ENCODE measurements around the gene IDH3A. TPM values are rescaled to one million over a fixed set of nuclear protein-coding genes. Genes with fewer than 3 reads are reported as not detected.

IDH3A gene
- total RNA-seq, 1 donor from 2014 or later = 48.7 TPM

DNA sequence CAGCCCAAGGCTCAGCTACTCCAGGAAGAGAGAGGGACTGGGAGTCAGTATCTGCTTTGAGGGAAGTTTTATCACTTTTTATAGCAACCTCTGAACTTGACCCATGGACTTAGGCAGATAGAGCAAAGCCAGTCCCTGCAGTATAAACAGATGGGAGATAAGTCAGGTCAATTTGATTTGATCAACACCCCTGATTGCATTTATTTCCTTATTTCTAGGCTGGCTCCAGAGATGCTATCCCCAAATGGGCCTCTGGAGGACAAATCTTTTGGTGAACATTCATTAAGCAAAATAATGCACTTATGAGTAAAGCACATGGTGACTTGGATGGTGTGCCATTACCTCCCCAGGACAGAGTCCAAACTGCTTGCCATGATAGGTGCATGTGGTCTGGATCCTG lies 8.9 kb upstream of the IDH3A start:
- no peaks in the 10 kb centered on the region for H3K36me3 Mint-ChIP-seq (ENCODE audit: low read depth)
- no peaks in the 10 kb centered on the region for H3K9me3 Mint-ChIP-seq (ENCODE audit: low read depth)
- H3K4me1 Mint-ChIP-seq (ENCODE audit: low read depth) = no peaks in the 10 kb centered on the region
- H3K27ac Mint-ChIP-seq (ENCODE audit: unreplicated experiment) = no peak overlapping the region
- no peak overlapping the region for H3K4me3 Mint-ChIP-seq (ENCODE audit: unreplicated experiment)
- TF ChIP-seq, protein P1, sequence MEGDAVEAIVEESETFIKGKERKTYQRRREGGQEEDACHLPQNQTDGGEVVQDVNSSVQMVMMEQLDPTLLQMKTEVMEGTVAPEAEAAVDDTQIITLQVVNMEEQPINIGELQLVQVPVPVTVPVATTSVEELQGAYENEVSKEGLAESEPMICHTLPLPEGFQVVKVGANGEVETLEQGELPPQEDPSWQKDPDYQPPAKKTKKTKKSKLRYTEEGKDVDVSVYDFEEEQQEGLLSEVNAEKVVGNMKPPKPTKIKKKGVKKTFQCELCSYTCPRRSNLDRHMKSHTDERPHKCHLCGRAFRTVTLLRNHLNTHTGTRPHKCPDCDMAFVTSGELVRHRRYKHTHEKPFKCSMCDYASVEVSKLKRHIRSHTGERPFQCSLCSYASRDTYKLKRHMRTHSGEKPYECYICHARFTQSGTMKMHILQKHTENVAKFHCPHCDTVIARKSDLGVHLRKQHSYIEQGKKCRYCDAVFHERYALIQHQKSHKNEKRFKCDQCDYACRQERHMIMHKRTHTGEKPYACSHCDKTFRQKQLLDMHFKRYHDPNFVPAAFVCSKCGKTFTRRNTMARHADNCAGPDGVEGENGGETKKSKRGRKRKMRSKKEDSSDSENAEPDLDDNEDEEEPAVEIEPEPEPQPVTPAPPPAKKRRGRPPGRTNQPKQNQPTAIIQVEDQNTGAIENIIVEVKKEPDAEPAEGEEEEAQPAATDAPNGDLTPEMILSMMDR (IDR thresholded peaks at IDR 0.05) = no peak
- DNase-seq (ENCODE audit: low spot score) = no peak
- no peaks in the 10 kb centered on the region for H3K27me3 Mint-ChIP-seq (ENCODE audit: low read depth)

DNA sequence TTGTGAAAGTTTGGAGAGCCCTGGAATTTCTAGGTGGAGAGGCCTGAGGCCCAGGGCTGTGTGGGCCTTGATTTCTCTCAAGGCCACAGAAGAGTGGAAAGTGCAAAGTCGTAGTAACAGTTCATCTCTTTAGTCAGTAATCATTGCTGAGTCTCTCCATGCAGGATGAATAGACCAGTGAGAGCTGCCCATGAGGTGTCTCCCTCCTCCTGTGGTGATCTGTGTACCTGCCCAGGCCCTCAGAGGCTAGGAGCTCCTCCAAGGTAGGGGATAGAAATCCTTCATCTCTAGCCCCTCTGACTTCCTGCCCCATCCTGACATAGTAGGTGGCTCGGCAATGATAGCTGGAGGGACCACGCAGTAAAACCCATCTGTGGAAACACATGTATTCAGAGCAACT lies 6.8 kb upstream of the IDH3A start:
- Mint-ChIP-seq H3K36me3 (ENCODE audit: low read depth) (no peaks in the 10 kb centered on the region), H3K4me1 (ENCODE audit: low read depth) (peaks cover 1% of the 10 kb centered on the region), H3K27me3 (ENCODE audit: low read depth) (no peaks in the 10 kb centered on the region), H3K27ac (ENCODE audit: unreplicated experiment) (no peak overlapping the region), H3K9me3 (ENCODE audit: low read depth) (no peaks in the 10 kb centered on the region), H3K4me3 (ENCODE audit: unreplicated experiment) (no peak overlapping the region)
- DNase-seq (ENCODE audit: low spot score) = no peak
- TF ChIP-seq, protein P1 (IDR thresholded peaks at IDR 0.05) = no peak

DNA sequence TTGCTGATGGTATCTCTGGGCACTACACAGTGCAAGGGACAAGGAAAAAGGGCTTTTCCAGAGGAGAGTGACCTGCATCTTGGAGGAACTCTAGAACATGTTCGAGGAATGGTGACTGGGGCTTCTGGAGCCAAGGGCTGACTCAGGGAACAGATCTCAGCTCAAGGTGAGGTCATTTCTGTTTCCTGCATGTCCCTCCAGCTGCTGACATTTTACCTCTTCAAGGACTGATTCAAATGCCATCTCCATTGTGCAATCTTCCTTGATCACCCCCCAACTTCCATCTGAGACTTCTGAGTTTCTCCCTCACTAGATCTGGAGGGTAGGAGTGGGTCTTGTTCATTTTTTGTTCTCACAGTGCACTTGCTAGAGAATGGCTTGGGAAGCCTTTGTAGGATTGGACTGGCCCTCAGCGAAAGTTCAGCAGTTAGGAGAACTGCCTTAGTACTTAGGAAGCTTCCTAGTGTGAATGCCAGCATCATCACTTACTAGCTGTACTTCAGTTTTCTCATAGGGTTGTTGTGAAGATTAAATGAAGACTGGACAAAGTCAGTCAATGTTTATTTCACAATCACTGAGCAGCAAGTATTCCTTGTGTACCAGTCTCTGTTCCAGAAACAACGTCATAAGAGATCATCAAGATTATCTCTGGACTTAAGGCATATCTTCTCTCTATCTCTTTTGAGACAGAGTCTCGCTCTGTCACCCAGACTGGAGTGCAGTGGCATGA lies 2.6 kb upstream of the IDH3A start:
- DNase-seq (ENCODE audit: low spot score) = no peak
- Mint-ChIP-seq H3K9me3 (ENCODE audit: low read depth) (no peaks in the 10 kb centered on the region), H3K4me1 (ENCODE audit: low read depth) (peaks cover 25% of the 10 kb centered on the region), H3K4me3 (ENCODE audit: unreplicated experiment) (no peak overlapping the region), H3K27ac (ENCODE audit: unreplicated experiment) (no peak overlapping the region), H3K36me3 (ENCODE audit: low read depth) (no peaks in the 10 kb centered on the region), H3K27me3 (ENCODE audit: low read depth) (no peaks in the 10 kb centered on the region)
- TF ChIP-seq, protein P1 (IDR thresholded peaks at IDR 0.05) = no peak

DNA sequence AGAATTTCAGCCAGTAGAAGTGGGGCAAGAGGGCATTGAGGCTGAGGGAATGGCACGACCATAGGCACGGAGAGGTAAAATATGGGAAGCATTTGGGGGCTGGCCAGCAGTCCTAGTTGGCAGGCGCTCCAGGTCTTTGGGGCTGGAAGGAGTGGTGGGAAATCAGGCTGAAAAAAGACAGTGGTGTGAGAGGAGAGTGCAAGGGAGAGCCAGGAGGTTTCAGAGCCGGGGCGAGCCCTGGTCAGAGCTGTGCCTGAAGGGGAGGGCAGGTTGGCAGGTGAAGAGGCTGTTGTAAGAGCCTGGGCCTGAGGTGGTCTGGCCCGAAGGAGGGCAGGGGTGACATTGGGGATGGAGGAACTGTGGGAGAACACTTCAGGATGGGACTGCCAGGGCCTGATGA lies 1.6 kb upstream of the IDH3A start:
- TF ChIP-seq, protein P1 (IDR thresholded peaks at IDR 0.05) = no peak
- Mint-ChIP-seq H3K9me3 (ENCODE audit: low read depth) (no peaks in the 10 kb centered on the region), H3K4me1 (ENCODE audit: low read depth) (peaks cover 25% of the 10 kb centered on the region), H3K27me3 (ENCODE audit: low read depth) (no peaks in the 10 kb centered on the region), H3K27ac (ENCODE audit: unreplicated experiment) (peak overlapping the region; percentile 2), H3K4me3 (ENCODE audit: unreplicated experiment) (peak overlapping the region; percentile 22), H3K36me3 (ENCODE audit: low read depth) (no peaks in the 10 kb centered on the region)
- DNase-seq (ENCODE audit: low spot score) = no peak

DNA sequence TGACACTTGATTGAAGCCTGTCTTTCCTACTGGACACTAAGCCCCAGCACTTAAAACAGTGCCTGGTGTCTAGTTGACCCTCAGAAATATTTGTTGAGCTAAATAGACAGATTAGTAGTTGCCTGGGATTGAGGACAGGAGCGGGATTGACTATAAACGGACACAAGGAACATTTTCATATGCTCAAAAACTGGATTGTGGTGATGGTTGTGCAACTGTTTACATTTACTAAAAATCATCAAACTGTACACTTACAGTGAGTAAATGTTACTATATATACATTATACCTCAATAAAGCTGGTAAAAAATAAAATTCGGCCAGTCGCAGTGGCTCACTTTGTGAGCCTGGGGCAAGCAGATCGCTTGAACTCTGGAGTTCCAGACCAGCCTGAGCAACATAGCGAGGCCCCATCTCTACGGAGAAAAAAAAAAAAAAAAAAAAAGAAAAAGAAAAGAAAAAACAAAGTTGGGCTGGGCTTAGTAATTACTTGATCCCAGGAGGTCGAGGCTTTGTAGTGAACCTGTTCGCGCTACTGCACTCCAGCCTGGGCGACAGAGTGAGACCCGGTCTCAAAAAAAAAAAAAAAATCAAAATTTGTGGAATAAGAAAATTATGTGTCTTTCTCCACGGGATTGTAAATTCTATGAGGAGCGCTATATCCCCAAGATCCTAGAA lies 632 bp upstream of the IDH3A start:
- TF ChIP-seq, protein P1 (IDR thresholded peaks at IDR 0.05) = no peak
- peak overlapping the region; percentile 87 for H3K27ac Mint-ChIP-seq (ENCODE audit: unreplicated experiment)
- H3K4me1 Mint-ChIP-seq (ENCODE audit: low read depth) = peaks cover 25% of the 10 kb centered on the region
- peak overlapping the region; percentile 85 for H3K4me3 Mint-ChIP-seq (ENCODE audit: unreplicated experiment)
- no peaks in the 10 kb centered on the region for H3K36me3 Mint-ChIP-seq (ENCODE audit: low read depth)
- H3K27me3 Mint-ChIP-seq (ENCODE audit: low read depth) = no peaks in the 10 kb centered on the region
- DNase-seq (ENCODE audit: low spot score) = no peak
- no peaks in the 10 kb centered on the region for H3K9me3 Mint-ChIP-seq (ENCODE audit: low read depth)

All from chondrocyte (in vitro differentiated cells).